HUES6 (cell line): Measurements from ENCODE around the gene HBZ.
"Not testable (repeated sequence)": the region's sequence is repeated elsewhere in the genome, so short reads cannot be mapped to it uniquely, and the experiment has no call there.

Experiments
- H3K27ac ChIP-seq: 2 replicates; pipeline ENCODE4 v1.7.0; 2013; ENCODE audit warnings: low read depth, mild to moderate bottlenecking, low read length, inconsistent platforms
- H3K27me3 ChIP-seq: 2 replicates; pipeline ENCODE4 v1.6.1; 2013; ENCODE audit warnings: low read length; ENCODE audit not compliant: control insufficient read depth, insufficient read depth
- H3K36me3 ChIP-seq: 2 replicates; pipeline ENCODE4 v1.6.1; 2013; ENCODE audit warnings: low read length; ENCODE audit not compliant: control insufficient read depth, insufficient read depth
- H3K4me1 ChIP-seq: 2 replicates; pipeline ENCODE4 v1.6.1; 2013; ENCODE audit warnings: low read length; ENCODE audit not compliant: control insufficient read depth, insufficient read depth
- H3K4me3 ChIP-seq: 2 replicates; pipeline ENCODE4 v1.5.1; 2013; ENCODE audit warnings: low read depth, low read length
- H3K9ac ChIP-seq: one replicate; pipeline ENCODE4 v1.6.1; 2013; ENCODE audit warnings: mild to moderate bottlenecking, low read length
- H3K9me3 ChIP-seq: 2 replicates; pipeline ENCODE4 v1.6.1; 2013; ENCODE audit warnings: low read depth, low read length; ENCODE audit not compliant: control insufficient read depth, insufficient read depth

HBZ gene

DNA sequence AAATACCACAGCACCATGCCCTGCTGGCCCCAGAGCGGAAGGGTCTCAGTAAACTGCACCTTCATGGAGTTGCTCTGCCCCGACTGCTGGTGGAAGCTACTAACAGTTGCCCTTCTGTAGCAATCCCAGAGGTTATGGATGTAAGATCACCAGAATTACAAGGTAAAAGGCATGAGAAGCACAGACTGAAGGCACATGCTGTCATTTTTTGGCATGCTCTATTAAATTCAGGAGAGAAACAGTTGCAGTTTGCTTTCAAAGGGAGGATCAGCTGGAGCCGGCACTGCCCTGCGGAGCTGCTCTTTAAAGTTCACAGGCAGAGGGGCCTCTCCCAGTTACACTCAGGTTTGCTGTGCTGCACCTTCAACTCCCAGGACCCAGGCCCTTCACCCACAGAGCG is 33.1 kb upstream of the HBZ start:
- peaks cover 8% of the 10 kb centered on the region; the same call in 1 of the 2 replicates for H3K36me3 ChIP-seq
- no peak overlapping the region for H3K9ac ChIP-seq

DNA sequence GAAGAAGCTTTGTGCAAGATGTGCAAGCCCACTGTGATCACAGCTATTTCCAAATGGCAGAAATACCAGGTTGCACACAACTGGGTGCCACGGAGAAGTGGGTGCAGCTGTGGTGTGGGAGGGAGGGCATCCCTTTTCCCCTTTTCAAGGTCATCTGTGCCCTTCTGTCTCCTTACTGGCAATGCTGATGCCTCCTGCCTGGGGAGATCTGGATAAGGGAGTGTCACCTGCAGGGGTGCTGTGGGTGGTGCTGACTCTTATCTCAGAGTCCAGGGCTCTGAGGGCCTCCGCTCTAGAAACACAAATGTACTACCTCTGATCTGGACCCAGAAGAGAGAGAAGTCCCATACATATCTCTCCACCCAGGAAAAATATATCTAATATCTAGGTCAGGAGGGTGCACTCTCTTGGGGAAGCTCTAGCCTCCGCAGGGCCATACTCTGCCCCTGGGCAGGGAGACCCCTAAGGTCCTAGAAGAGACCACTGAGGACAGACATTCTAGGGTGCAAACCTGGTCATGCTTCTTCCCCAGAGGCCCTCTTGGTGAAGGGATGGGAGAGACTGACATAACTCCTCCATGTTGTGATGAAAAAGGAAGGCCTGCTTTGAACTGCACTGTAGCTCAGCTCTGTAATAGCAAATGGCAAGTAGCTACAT is 32.5 kb upstream of the HBZ start:
- Histone ChIP-seq H3K9me3 (no peaks in the 10 kb centered on the region), H3K4me3 (no peak overlapping the region), H3K27ac (no peak overlapping the region), H3K27me3 (no peaks in the 10 kb centered on the region), H3K36me3 (peaks cover 8% of the 10 kb centered on the region; the same call in 1 of the 2 replicates), H3K9ac (no peak overlapping the region), H3K4me1 (no peaks in the 10 kb centered on the region)

More for the DNA sequence above, 33.1 kb upstream of the HBZ start:
- Histone ChIP-seq H3K27me3 (no peaks in the 10 kb centered on the region), H3K4me1 (no peaks in the 10 kb centered on the region), H3K4me3 (no peak overlapping the region), H3K9me3 (no peaks in the 10 kb centered on the region), H3K27ac (no peak overlapping the region)

DNA sequence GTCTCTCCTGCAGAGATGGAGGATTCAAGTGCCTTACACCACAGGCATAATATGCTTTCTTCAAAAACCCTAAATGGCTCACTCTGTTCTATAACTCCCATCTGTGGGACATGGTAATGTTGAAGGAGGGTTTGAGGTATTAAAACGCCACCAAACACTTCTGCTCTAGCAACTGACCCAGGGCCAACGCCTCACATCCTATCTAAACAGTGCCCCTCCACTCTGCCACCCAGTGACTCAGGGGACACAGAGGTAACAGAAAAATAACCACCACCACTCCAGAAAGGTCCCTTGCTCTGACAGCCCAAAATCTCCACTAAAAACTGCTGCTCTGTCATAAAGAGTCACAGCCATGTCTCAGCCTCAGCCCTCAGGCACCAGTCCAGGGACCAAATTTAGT is 31.7 kb upstream of the HBZ start:
- H3K9me3 ChIP-seq: no peaks in the 10 kb centered on the region
- peaks cover 8% of the 10 kb centered on the region; the same call in 1 of the 2 replicates for H3K36me3 ChIP-seq
- H3K9ac ChIP-seq: no peak overlapping the region
- H3K27ac ChIP-seq: no peak overlapping the region
- no peaks in the 10 kb centered on the region for H3K4me1 ChIP-seq
- no peaks in the 10 kb centered on the region for H3K27me3 ChIP-seq
- no peak overlapping the region for H3K4me3 ChIP-seq

DNA sequence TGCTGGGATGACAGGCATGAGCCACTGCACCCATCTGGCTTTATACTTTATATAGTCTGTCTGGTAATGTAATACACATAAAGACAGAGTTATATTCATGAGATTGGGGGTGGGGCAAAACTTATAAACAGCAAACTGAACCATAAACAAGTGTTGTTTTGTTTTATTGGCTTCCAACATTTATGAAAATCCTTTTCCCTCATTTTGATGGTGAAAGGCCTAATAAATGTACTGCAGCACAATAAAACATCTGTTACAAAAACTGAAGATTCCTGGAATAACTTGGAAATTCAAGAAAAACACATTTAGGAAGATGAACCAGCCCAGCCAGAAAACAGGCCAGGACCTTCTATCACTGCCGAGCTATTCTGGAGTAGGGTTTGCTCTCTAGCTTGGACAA is 30.1 kb upstream of the HBZ start:
- Histone ChIP-seq H3K4me3 (no peak overlapping the region), H3K36me3 (no peaks in the 10 kb centered on the region), H3K27me3 (no peaks in the 10 kb centered on the region), H3K9me3 (no peaks in the 10 kb centered on the region), H3K9ac (no peak overlapping the region), H3K4me1 (no peaks in the 10 kb centered on the region), H3K27ac (no peak overlapping the region)

DNA sequence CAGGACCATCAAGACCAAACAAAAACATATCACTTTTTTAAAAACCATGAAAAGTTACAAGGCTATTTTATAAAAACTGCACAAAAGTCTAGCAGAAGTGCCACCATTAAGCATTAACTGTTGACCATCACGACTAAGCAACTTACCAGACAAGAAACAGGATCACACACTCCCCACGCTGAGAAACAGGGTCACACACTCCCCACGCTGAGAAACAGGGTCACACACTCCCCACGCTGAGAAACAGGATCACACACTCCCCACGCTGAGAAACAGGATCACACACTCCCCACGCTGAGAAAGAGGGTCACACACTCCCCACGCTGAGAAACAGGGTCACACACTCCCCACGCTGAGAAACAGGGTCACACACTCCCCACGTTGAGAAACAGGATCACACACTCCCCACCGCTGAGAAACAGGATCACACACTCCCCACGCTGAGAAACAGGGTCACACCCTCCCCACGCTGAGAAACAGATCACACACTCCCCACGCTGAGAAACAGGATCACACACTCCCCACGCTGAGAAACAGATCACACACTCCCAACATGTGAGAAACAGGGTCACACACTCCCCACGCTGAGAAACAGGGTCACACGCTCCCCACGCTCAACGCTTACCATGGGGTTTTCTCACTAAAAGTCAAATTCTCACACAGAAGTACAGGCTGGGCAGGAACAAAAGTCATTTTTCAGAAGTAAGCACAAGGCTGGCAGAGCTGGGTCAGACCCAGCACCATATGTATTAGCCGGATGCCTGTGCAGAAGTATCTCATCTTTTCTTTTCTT is 28.7 kb upstream of the HBZ start:
- H3K27me3 ChIP-seq, H3K27ac ChIP-seq, H3K9ac ChIP-seq, H3K36me3 ChIP-seq, H3K9me3 ChIP-seq, H3K4me3 ChIP-seq, H3K4me1 ChIP-seq: not testable (repeated sequence)

DNA sequence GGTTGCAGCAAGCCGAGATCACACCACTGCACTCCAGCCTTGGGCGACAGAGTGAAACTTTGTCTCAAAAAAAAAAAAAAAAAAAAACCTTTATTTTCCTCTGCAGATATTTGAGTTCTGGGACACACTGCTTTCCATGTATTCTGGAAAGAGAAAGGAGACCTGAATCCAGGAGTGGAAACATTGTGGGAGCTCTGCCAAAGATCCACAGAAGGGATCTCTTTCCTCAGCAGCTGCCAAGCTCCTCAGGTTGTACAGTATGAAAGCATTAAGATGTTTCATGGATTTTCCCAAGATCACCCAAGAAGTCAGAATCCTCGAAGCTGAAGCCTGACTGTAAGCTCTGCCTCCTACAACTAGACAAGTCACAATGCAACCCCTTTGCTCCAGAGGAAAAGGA is 27.4 kb upstream of the HBZ start:
- no peak overlapping the region for H3K27ac ChIP-seq
- no peaks in the 10 kb centered on the region for H3K27me3 ChIP-seq
- no peak overlapping the region for H3K4me3 ChIP-seq
- H3K9ac ChIP-seq: no peak overlapping the region
- no peaks in the 10 kb centered on the region for H3K36me3 ChIP-seq
- H3K9me3 ChIP-seq: no peaks in the 10 kb centered on the region
- H3K4me1 ChIP-seq: no peaks in the 10 kb centered on the region

DNA sequence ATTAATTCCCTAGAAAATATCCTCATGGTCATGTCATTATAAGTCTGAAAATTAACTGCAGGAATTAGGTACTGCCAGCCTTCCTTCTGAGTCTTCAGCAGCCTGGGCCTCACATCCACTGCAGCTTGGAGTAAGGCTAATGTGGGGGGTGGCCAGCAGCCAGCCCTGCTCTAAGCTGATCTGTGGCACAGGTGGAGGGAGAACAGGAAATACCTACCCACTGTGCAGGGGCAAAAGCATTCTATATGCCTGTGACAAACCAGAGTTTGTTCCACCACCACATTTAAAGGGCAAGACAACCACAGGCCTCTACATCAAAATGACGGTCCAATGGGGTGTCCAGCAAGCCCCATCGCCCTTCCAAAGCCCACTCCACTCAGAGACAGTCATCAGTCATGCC is 23.4 kb upstream of the HBZ start:
- Histone ChIP-seq H3K4me1 (no peaks in the 10 kb centered on the region), H3K27ac (no peak overlapping the region), H3K4me3 (no peak overlapping the region), H3K9ac (no peak overlapping the region), H3K9me3 (no peaks in the 10 kb centered on the region), H3K36me3 (no peaks in the 10 kb centered on the region), H3K27me3 (no peaks in the 10 kb centered on the region)

DNA sequence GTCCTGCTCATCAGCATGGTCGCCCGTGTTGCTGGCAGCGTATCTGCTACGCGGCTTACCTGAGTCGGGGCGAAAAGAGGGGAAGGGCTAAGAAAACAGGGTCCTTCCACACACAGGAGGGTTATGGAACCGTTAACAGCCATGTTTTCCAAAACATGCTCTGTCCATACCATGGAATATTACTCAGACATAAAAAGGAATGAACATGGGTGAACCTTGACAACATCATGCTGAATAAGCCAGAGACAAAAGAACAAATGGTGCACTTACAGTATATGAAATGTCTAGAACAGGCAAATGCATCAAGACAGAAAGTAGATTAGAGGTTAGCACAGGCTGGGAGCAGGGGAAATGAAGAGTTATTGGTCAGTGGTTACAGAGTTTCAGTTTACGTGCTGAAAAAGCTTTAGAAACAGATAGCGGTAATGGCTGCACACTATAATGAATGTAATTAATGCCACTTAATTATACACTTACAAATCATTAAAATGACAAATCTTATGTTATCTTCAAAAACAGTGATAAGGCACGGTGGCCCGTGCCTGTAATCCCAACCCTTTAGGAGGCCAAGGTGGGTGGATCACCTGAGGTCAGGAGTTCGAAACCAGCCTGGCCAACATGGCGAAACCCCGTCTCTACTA is 21.8 kb upstream of the HBZ start:
- Histone ChIP-seq H3K27me3 (no peaks in the 10 kb centered on the region), H3K9ac (no peak overlapping the region), H3K27ac (no peak overlapping the region), H3K4me3 (no peak overlapping the region), H3K4me1 (no peaks in the 10 kb centered on the region), H3K9me3 (no peaks in the 10 kb centered on the region), H3K36me3 (no peaks in the 10 kb centered on the region)

DNA sequence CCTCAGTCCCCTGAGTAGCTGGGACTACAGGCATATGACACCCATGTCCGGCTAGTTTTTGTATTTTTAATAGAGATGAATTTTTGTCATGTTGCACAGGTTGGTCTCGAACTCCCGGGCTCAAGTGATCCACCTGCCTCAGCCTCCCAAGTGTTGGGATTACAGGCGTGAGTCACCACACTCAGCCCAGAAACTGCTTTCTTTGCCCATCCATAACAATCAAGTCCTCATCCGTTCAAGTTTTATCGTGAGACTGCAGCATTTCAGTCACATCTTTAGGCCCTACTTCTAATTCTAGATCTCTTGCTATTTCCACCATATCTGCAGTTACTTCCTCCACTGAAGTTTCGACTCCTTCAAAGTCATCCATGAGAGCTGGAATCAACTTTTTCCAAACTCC is 20.3 kb upstream of the HBZ start:
- H3K36me3 ChIP-seq: no peaks in the 10 kb centered on the region
- no peaks in the 10 kb centered on the region for H3K9me3 ChIP-seq
- no peak overlapping the region for H3K27ac ChIP-seq
- H3K4me1 ChIP-seq: no peaks in the 10 kb centered on the region
- H3K4me3 ChIP-seq: no peak overlapping the region
- H3K27me3 ChIP-seq: no peaks in the 10 kb centered on the region
- no peak overlapping the region for H3K9ac ChIP-seq

DNA sequence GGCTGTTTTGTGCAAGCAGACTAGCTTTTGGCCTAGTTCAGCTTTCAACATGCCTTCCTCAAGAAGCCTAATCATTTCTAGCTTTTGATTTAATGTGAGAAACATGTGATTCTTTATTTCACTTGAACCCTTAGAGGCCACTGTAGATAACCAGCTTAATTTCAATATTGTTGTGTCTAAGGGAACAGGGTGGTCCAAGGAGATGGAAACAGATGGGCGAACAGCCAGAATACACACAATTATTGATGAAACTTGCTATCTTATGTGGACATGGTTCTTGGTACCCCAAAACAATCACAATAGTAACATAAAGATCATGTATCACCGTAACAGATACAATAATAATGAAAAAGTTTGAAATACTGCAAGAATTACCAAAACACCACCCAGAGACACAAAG is 18.7 kb upstream of the HBZ start:
- Histone ChIP-seq H3K9me3 (no peaks in the 10 kb centered on the region), H3K36me3 (no peaks in the 10 kb centered on the region), H3K4me3 (no peak overlapping the region), H3K27ac (no peak overlapping the region), H3K9ac (no peak overlapping the region), H3K4me1 (no peaks in the 10 kb centered on the region), H3K27me3 (no peaks in the 10 kb centered on the region)

DNA sequence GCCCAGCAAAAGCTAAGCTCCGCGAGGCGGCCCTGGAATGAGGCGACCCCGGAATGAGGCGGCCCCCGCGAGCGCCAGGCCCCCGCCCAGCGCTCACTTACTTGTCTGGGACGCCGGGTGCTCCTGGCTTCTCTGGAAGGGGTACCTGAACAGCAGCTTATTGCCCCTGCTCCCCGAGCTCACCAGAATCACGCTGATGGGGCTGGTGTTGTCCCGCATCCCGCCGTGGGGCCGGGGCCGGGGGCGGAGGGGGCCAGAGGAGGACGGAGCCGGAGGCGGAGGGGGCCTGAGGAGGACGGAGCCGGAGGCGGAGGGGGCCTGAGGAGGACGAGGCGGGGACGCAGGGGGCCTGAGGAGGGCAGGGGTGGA is 14.4 kb upstream of the HBZ start:
- Histone ChIP-seq H3K4me3 (peak overlapping the region; percentile 71), H3K9ac (peak overlapping the region; percentile 69), H3K27me3 (no peaks in the 10 kb centered on the region), H3K9me3 (no peaks in the 10 kb centered on the region), H3K36me3 (no peaks in the 10 kb centered on the region), H3K27ac (peak overlapping the region; percentile 82; the same call in 1 of the 2 replicates), H3K4me1 (no peaks in the 10 kb centered on the region)
